K562 (cell line): Measurements from ENCODE around the gene UBE2L3. TPM values are rescaled to one million over a fixed set of nuclear protein-coding genes. Genes with fewer than 3 reads are reported as not detected.

Experiments
- BCLAF1 ChIP-seq, 2 experiments: fragments of 450-650 bp in 1 of 2; IDR thresholded peaks; 2 replicates each; pipeline ENCODE4 v1.6.1; 2011 to 2017; ENCODE audit warnings: low read depth in 2 of 2, antibody characterized with exemption in 1 of 2, borderline replicate concordance in 1 of 2, low read length in 1 of 2, mild to moderate bottlenecking in 1 of 2, mixed read lengths in 1 of 2; ENCODE audit not compliant: control insufficient read depth in 1 of 2
- FOS ChIP-seq: IDR thresholded peaks from 3 replicates; pipeline ENCODE4 v1.6.1; 2011; ENCODE audit not compliant: insufficient read length; ENCODE audit errors: extremely low read depth
- KDM1A ChIP-seq, 2 experiments: fragments of 450-650 bp; IDR thresholded peaks; 2 replicates each; pipeline ENCODE4 v1.6.1; 2016; ENCODE audit warnings: mild to moderate bottlenecking in 2 of 2
- KLF6 ChIP-seq: fragments of 250-450 bp; sonication (Bioruptor Pico); IDR thresholded peaks from 2 replicates; pipeline ENCODE4 v1.4.0; 2020; ENCODE audit warnings: mild to moderate bottlenecking, moderate library complexity, borderline replicate concordance
- MEF2D ChIP-seq: conservative IDR thresholded peaks from 2 replicates; pipeline ENCODE4 v1.6.1; 2016; ENCODE audit warnings: low read depth, missing genetic modification characterization, missing compliant biosample characterization
- MTA2 ChIP-seq: fragments of 450-650 bp; IDR thresholded peaks from 2 replicates; pipeline ENCODE4 v1.6.1; 2016; ENCODE audit warnings: low read depth
- MXD1 ChIP-seq: fragments of 250-450 bp; sonication (Bioruptor Pico); IDR thresholded peaks from 2 replicates; pipeline ENCODE4 v1.8.0; 2021; ENCODE audit warnings: borderline replicate concordance, mild to moderate bottlenecking, moderate library complexity; ENCODE audit not compliant: poor library complexity, severe bottlenecking
- PTTG1 ChIP-seq: fragments of 450-650 bp; IDR thresholded peaks from 2 replicates; pipeline ENCODE4 v1.6.1; 2016; ENCODE audit warnings: low read depth, mild to moderate bottlenecking, missing genetic modification characterization, missing compliant biosample characterization
- RBM39 ChIP-seq: fragments of 200-400 bp; formaldehyde crosslinking; optimal IDR thresholded peaks from 2 replicates; pipeline ENCODE3; 2018; ENCODE audit warnings: low read depth, low read length
- SAFB2 ChIP-seq: fragments of 200-400 bp; formaldehyde crosslinking; IDR thresholded peaks from 2 replicates; pipeline ENCODE4 v1.6.1; 2018; ENCODE audit warnings: borderline replicate concordance, low read length, low read depth, moderate library complexity; ENCODE audit not compliant: severe bottlenecking
- UBTF ChIP-seq, 2 experiments: IDR thresholded peaks; 2 replicates each; pipeline ENCODE4 v1.6.1; 2012; ENCODE audit warnings: improper control_type of control experiment in 2 of 2, low read depth in 2 of 2, low read length in 2 of 2, borderline replicate concordance in 1 of 2
- ZC3H11A ChIP-seq: IDR thresholded peaks from 2 replicates; pipeline ENCODE4 v1.6.1; 2012; ENCODE audit warnings: low read depth, low read length, improper control_type of control experiment
- ZNF212 ChIP-seq: fragments of 450-650 bp; formaldehyde crosslinking; IDR thresholded peaks from 2 replicates; pipeline ENCODE4 v1.4.0; 2020; ENCODE audit warnings: mild to moderate bottlenecking
- ZNF518B ChIP-seq: fragments of 250-450 bp; sonication (Bioruptor Pico); IDR thresholded peaks from 2 replicates; pipeline ENCODE4 v1.5.0; 2021; ENCODE audit warnings: mild to moderate bottlenecking, moderate library complexity
- polyA plus RNA-seq, 8 experiments: library from polyadenylated mRNA; depleted of rRNA in 4 of 8; stranded (reverse) in 5 of 8; unstranded in 3 of 8; fragments of >200 nt; fragmentation: Nextera tagmentation in 2 of 8; fragmentation: Illumina TruSeq in 1 of 8; extraction: Ambion mirVana in 2 of 8; extraction: Trizol in 1 of 8; gene quantifications; 2 replicates each; pipeline versions ENCODE4 v1.2.1 to v1.2.3, GENCODE V29; 2011 to 2014; ENCODE audit warnings: inconsistent platforms in 1 of 8, missing spikeins in 1 of 8
- total RNA-seq, 7 experiments: library from RNA; depleted of rRNA in 6 of 7; stranded (reverse); fragments of >200 nt in 6 of 7; fragmentation: Illumina TruSeq in 2 of 7; extraction: Trizol in 2 of 7; gene quantifications; 2 replicates each; pipeline versions ENCODE4 v1.2.1 to v1.2.3, GENCODE V29; 2011 to 2021; ENCODE audit warnings: low replicate concordance in 1 of 7

The UBE2L3 gene
- total and polyA plus RNA-seq, 9 of the 15 experiments (the other 6 are each of a cell fraction or from before 2014, with no cell fraction given), result 215 to 625 (median 285) TPM

GRCh38 chr22:21567456-21568346 lies at the start of gene UBE2L3 (continued):
- TF ChIP-seq UBTF (IDR thresholded peaks at IDR 0.05; ENCODE audit: borderline replicate concordance in 1 of 2, low read depth in 2 of 2, low read length in 2 of 2), result no peak
- no peak for TF ChIP-seq PTTG1 (tag)
- no peak for TF ChIP-seq ZNF518B
- peak; percentile 89 for TF ChIP-seq ZC3H11A
- TF ChIP-seq RBM39, result no peak
- no peak for TF ChIP-seq MXD1 (CRISPR knock-in tag)
- no peak for TF ChIP-seq FOS
- no peak for TF ChIP-seq BCLAF1 (IDR thresholded peaks at IDR 0.05; ENCODE audit: borderline replicate concordance in 1 of 2, control insufficient read depth in 1 of 2, low read depth in 2 of 2, low read length in 1 of 2)
- TF ChIP-seq KLF6 (CRISPR knock-in tag), result peak; percentile 95
- no peak for TF ChIP-seq MTA2
- no peak for TF ChIP-seq MEF2D
- TF ChIP-seq KDM1A (IDR thresholded peaks at IDR 0.05), result no peak
- TF ChIP-seq ZNF212 (CRISPR knock-in tag), result no peak
- no peak for TF ChIP-seq SAFB2
